Left renal cortex interstitium (tissue), 4 donors: Measurements from ENCODE around the gene ZNF490. TPM values are rescaled to one million over a fixed set of nuclear protein-coding genes. Genes with fewer than 3 reads are reported as not detected.
"Not testable (repeated sequence)": the region's sequence is repeated elsewhere in the genome, so short reads cannot be mapped to it uniquely, and the experiment has no call there.

Source experiments
- DNase-seq, 4 donors: peaks; one replicate each; pipeline ENCODE4 v3.0.0-alpha.2; 2013; ENCODE audit warnings: low read depth in 4 of 4, low spot score in 2 of 4, missing footprints in 1 of 4
- polyA plus RNA-seq, 4 donors: library from polyadenylated mRNA; unstranded; fragments of 120-200 nt; gene quantifications; one replicate each; pipeline ENCODE4 v1.2.1, GENCODE V29; 2013; ENCODE audit not compliant: insufficient read length in 4 of 4

ZNF490 gene
- 1 to 10 TPM; 3.5 to 6.4 (median 5.7) TPM for polyA plus RNA-seq

DNA sequence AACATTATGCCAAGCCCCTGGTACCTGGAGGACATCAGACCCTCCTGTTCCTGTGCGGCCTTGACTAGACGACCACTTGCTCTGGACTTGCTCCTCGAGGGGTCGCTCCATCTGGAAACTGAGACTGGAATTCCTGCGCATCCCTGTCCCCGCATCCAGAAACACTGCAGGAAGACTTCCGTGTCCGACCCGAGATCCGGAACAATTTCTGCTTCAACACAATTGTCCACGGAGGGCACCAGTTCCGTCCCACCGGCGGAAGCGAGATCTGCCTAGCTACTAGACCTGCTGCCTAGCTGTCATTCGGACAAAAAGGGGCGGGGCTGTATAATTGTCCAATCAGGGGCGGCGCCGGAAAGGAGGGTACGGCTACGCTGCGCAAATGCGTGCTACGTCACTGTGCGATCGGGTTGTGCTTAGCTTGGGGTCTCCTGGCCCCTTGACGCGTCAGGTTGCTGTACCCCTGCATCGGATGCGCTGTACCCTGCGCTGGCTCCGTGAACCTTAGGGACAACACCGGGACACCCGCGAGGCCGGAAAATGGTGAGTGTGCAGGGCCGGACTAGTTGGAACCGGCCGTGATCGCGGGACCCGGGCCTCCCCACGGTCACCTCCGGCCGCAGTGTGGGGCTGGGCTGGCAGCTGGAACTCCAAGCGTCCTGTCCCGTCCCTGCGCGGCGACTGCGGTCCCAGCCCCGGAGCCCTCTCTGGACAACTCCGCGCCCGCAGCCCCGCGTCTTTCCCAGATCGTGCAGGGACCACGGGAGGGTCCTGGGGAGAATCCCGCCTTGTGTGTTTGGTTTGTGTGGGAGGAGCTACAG lies at the start of gene ZNF490, which contains the start of gene ZNF791:
Gene ZNF490, minus strand, starts transcription at position 274 of the 821 bp plus-strand sequence. Its CDS starts 133 bp downstream, at position 141.
Gene ZNF791, plus strand, starts transcription at position 381 of the 821 bp plus-strand sequence. Its CDS starts 160 bp downstream, at position 541.
- peak; percentile 91 to 98 (median 94) for DNase-seq

DNA sequence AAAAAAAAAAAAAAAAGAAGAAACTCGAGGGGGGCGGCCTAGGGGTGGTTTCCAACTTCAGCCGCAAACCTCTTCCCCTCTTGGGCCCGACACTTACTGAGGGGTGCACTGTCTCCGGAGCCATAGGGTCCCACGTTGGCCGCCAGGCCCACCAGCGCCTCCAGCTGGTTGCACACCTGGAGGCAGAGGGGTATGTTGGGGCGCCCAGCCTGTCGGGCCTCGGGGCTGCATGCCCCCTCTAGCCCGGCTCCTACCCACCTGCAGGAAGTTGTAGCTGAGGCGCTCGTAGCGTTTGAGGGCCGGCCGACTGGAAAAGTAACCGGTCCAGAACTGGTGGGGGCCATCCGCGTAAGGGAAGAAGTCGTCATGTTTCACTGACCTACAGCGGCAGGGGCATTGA lies 47.4 kb upstream of the ZNF490 start:
- no peak for DNase-seq

DNA sequence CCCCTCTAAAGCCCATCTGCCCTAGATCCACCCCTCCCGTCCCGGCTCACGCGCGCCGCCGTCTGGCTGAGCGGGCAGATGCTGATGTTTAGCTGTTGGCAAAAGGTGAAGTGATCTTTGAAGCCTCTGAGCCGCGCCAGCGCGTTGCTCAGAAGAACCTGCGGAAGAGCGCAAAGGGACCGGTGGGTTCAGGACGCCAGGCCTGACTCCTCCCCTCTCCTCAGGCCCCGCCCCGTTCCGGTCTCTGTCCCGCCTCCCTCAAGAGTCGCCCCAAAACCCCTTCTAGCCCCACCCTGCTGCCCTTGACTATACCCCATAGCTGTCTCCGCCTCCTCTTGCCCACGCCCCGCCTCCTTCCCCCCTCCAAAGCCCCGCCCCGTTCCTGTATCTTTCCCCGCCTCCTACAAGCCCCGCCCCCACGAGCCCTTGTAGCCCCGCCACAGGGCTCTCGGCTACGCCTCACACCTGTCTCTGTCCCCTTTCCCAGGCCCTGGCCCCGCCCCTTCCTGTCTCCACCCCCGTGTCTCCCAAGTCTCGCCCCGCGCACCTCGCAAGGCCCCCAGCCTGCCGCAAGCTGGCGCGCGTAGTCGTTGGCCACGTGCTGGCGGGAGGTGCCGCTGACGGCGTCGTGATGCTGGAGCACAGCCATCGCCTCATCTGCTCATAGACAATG lies 46.4 kb upstream of the ZNF490 start:
- no peak for DNase-seq

DNA sequence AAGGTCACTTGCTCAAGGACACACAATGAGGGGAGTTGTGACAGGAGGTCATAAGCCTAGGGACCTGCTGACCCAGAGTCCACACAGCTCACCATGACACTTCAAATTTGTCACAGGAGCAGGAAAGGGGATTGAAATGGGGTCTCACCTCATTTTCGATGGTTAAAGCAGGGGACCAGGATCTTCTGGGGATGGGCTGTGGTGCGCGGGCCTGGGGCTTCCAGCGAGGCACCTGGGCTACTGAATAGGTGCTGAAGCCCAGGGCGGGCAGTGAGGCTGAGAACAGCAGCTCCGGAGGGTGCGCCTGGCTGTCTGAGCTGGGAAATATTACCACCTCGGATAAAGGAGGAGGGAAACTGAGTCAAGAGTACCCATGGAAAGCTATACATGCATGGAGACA lies 44.9 kb upstream of the ZNF490 start:
- DNase-seq = no peak

DNA sequence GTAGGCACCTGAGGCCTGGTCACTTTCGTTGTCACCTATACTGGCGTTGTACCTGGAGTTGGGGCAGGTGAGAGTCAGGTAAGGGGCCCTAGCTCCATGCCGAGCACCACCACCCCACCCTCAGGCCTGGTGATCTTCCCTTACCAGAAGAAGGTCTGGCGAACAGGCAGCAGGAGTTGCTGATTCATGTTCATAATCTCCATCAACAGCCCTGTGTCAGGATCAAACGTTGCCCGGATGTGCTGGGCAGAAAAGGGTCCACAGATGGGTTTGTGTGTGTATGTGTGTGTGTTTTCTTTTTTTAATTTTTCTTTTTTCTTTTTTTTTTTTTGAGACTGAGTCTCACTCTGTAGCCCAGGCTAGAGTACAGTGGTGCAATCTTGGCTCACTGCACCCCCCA lies 41.6 kb upstream of the ZNF490 start:
- no peak for DNase-seq

DNA sequence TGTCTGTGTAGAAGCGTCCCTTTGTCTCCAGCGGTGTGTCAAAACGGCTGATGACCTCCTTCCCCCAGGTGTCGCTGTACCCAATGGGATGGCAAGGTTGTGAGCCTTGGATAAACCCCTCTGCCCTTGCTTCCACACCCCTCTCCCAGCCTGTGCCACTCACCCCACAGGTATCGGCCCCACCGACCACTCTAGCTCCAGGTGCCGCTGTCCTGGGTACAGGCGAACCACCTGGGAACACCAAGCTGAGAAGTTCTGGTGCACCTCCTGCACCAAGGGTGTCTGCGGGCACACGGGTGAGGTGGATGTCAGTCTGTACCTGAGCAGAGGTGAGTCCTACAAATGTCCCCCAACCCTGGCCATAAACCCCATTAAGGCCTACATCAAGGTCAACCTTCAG lies 39.3 kb upstream of the ZNF490 start:
- no peak for DNase-seq

DNA sequence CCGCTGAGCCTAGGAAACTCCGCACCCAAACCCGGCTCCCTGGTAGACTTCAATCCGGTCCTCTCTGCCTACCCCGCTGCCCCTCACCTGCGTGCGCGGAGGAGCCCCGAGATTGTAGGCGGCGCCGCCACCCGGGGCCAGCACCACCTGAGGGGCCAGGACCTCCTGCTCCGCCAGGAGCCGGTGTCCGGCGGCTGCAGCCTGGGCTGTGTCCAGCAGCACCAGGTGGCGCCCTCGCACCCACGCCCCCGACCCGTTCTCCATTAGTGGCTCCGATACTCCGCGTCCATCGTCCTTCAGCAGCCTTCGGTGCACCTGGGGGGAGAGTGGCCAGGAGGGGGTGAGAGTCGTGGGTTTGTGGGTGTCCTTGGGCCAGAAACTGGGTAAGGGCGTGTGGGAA lies 37.5 kb upstream of the ZNF490 start:
- no peak for DNase-seq

DNA sequence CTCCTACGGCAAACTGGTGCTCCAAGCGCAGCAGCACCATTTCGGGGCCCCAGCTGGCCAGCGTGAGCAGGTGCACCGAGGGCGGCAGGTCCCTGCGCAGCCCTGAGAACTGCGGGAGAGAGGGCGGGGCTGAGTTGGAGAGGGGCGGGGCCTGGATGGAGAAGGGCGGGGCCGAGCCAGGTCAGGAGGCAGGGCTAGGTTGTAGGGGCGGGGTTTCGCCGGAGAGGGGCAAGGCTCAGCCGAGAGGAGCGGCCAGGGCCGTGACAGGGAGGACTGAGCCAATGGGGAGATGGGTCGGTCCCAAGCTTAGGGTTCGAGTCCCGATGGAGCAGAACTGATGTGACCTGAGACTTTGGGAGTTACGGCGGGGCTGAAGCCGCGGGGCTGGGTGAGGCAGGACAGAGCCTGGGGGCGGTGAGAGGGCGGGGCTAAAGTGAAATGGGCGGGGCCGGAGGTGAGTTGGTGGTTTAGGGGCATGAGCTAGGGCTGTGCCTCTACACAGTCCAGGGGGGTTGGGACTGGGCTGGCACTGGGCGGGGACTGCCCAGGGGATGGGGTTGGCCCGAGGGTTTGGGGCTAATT lies 37.0 kb upstream of the ZNF490 start:
- no peak for DNase-seq

DNA sequence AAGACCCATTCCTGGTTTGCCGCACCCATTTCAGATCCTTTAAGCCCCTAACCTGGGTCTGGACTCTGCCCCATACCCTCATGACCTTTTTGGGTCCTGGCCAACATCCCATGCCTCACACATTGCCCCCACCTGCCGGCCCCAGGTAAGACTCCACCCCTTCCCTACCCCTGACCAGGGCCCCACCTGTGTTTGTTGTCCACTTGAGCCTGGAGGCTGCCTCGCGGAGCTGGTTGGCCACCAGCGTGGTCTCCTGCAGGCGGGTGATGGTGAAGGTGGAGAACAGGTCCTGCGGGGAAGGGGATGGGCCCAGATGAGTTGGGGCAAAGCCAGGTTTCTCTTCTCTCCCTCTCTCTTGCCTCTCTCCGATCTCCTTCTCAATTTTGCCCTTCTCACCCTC lies 36.4 kb upstream of the ZNF490 start:
- DNase-seq = no peak

DNA sequence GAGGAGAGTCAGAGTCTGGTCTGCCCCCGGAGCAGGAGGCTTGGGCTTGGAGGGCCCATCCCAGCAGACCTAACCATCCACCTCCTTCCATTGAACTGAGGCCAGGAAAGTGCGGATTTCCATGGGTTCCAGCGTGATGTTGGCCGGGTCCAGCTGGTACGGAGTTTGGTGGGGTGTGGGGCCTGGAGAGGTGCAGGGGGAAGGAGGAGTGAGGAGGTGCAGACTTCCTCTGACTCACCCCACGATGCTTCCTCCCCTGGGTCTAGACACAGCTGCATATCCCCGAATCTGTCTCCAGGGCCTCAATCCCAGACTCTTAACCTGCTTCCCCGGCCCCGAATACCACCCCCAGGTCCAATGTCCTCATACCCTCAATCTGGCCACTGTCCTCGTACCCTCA lies 35.9 kb upstream of the ZNF490 start:
- no peak for DNase-seq

DNA sequence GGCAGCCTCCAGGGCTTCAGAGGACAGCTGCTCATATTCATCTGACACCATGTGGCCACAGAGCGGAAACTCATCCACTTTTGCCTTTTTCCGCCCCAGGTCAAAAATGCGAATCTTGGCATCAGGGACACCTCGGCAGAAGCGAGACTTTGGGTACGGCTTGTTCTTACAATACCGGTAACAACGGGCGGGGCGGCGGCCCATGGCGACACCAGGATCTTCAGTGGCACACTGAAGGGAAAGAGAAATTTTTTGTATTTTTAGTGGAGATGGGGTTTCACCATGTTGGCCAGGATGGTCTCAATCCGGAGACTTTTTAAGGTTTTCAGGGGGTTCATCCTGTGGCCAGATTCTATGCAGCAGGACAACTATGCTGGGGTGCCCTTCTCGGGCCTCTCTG lies 33.1 kb upstream of the ZNF490 start:
- not testable (repeated sequence) for DNase-seq

DNA sequence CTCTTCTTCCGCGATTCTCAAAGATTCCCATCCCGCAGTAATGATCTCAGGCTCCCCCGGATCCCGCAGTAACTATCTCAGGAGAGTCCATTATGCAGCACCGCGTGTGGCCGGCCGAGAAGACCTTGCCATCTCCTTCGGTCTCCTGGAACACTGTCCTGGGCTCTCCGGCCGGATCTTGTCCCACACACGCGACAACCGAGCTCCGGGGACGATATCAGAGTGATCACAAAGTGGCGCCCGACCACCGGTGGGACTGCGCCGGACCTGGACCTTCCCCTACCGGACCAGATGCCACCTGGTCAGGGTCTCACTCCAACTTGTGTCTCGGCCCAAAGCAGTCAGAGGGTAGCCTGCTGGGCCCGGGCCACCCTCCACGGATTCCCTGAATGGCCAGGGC lies 31.9 kb upstream of the ZNF490 start:
- no peak for DNase-seq

DNA sequence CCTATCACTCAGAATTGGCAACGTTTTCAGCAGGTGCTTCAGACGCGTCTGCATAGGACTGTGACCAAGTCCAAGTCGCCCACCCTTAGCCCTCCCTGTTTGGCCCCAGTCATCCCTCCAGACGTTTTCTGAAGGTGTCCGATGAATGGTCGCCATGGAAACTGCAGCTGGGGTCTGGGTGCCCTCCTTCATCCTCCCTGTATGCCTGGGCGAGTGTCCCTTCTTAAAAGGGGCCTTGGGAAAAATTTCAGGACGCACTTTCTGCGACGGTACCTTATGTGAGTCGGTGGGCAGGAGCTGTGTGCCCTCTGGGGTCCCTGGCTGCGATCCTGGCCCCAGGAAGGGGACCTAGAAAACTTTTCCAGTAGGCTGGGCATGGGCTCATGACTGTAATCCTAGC lies 30.8 kb upstream of the ZNF490 start:
- DNase-seq = no peak

DNA sequence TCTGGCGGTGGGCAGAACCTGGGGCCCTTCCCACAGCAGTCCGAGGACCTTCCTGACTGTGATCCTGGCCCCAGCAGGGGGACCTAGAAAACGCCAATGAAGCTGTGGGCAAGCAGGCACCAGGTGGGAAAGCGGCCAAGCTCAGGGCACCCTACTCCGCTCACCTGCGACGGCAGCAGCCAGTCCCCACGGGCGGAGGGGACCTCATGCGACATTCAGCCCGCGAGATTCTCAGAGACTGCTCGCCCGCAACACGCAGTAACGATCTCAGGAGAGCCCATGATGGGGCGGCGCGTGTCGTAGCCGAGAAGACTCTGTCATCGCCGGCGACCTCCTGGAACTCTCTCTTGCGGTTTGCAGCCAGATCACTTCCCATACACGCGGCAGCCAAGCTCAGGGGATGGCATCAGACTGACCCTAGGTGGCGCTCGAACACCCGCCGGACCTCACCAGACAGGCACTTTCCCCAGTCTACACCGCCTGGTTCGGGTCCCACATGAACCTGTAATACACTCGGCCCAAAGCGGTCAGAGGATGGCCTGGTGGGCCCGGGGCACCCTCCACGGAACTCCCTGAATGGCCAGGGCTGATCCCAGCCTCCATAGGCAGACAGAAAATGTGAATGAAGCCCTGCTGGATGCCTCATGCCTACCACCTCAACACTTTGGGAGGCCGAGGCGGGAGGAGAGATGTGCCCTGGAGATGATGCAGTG lies 29.4 kb upstream of the ZNF490 start:
- DNase-seq = peak in 2 of 4 donors; percentile 58

DNA sequence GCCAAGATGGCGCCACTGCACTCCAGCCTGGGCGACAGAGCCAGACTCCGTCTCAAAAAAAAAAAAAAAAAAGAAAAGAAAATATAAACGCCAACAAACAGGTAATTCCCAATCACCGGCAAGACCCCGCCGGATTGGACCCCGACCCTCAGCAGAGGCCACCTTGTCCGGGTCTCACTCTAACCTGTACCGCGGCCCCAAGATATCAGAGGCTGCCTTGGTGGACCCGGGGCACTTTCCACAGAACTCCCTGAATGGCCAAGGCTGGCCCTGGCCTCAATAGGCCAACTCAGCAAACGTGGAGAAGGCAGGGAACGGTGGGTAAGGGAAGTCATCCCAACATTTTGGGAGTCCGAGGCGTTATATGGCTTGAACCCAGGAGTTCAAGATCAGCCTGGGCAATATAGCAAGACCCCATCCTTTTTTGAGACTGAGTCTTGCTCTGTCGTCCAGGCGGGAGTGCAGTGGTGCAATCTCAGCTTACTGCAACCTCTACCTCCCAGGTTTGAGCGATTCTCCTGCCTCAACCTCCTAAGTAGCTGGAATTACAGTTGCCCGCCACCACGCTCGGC lies 28.1 kb upstream of the ZNF490 start:
- no peak for DNase-seq

DNA sequence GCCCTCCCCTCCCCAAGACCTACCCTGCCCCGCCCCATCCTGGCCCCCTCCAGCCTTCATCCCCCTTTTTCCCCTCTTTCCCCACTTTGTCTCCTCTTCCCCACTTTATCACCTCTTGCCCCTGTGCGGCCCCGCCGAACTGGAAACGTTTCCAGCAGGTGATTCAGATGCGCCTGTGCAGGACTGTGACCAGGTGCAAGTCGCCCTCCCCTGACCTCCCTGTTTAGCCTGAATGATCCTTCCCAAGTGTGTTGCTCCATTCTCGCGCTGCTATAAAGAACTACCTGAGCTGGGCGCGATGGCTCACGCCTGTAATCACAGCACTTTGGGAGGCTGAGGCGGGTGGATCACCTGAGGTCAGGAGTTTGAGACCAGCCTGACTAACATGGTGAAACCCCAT lies 26.0 kb upstream of the ZNF490 start:
- no peak for DNase-seq

DNA sequence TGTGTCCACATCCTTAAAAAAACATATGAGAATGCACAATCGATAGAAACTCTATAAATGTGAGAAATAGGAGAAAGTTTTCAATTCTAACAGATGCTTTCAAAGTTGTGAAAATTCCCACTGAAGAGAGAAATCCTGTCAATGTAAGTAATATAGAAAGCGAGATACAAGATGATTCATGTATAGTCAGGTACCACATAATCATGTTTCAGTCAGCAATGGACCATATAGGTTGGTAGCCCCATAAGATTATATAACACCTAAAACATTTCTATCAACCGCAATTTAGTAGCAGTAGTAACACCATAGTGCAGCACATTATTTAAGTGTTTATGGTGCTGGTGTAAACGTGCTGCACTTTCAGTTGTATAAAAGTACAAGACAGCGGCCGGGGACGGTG lies 18.6 kb upstream of the ZNF490 start:
- DNase-seq = no peak

DNA sequence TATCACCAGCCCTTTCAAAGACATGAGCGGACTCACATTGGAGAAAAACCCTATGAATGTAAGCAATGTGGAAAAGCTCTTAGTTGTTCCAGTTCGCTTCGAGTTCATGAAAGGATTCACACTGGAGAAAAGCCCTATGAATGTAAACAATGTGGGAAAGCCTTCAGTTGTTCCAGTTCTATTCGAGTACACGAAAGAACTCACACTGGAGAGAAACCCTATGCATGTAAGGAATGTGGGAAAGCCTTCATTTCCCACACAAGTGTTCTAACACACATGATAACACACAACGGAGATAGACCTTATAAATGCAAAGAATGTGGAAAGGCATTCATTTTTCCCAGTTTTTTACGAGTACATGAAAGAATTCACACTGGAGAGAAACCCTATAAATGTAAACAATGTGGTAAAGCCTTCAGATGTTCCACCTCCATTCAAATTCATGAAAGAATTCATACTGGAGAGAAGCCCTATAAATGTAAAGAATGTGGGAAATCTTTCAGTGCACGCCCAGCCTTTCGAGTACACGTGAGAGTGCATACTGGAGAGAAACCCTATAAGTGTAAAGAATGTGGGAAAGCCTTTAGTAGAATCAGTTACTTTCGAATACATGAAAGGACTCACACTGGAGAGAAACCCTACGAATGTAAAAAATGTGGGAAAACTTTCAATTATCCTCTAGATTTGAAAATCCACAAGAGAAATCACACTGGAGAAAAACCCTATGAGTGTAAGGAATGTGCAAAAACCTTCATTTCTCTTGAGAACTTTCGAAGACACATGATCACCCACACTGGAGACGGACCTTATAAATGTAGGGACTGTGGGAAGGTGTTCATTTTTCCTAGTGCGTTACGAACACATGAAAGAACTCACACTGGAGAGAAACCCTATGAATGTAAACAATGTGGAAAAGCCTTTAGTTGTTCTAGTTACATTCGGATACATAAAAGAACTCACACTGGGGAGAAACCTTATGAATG lies 17.7 kb upstream of the ZNF490 start:
- DNase-seq = no peak

DNA sequence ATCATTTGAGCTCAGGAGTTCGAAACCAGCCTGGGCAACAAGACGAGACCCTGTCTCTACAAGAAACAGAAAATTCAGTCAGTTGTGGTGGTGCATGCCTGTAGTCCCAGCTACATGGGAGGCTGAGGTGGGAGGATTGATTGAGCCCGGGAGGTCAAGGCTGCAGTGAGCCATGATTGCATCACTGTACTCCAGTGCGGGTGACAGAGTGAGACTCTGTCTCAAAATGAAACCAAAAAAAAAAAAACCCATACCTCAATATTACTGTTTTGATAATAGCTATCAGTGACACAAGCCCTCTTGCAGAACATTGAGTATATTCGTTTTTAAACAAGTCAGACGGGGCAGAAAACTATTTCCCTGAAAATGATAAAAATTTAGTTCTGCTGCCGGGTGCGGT lies 16.3 kb upstream of the ZNF490 start:
- no peak for DNase-seq
